SK-N-SH (cell line): ENCODE measurements around the gene FAM181A. TPM values are rescaled to one million over a fixed set of nuclear protein-coding genes. Genes with fewer than 3 reads are reported as not detected.

Experiments used
- CTCF ChIA-PET: fragments of 300-600, 350-600 bp; formaldehyde crosslinking; extraction: SDS; loops from one replicate; lab custom pipeline; 2021; lab: Yijun Ruan, JAX
- POLR2A ChIA-PET: fragments of 350-600 bp; sonication (Branson Sonifier 250); formaldehyde crosslinking; extraction: SDS; loops from one replicate; lab custom pipeline; 2020; ENCODE audit warnings: antibody characterized with exemption, inconsistent platforms; lab: Yijun Ruan, JAX
- DNase-seq: peaks from one replicate; pipeline ENCODE4 v3.0.0; 2012
- H2AFZ ChIP-seq: fragments of 200-600 bp; sonication (generic); 2 replicates; pipeline ENCODE4 v1.8.1; 2016; ENCODE audit warnings: antibody characterized with exemption, mild to moderate bottlenecking, low read depth
- H3F3A ChIP-seq: fragments of 200-600 bp; sonication (generic); replicated peaks from 2 replicates; pipeline ENCODE3; 2016; ENCODE audit warnings: antibody characterized with exemption, mild to moderate bottlenecking; ENCODE audit not compliant: insufficient read depth
- H3K27ac ChIP-seq, 2 experiments: fragments of 200-500 bp in 1 of 2; fragments of 200-600 bp in 1 of 2; sonication (Bioruptor generic) in 1 of 2; sonication (generic), shearing (Covaris generic) in 1 of 2; 2 replicates each; pipeline versions ENCODE4 v1.5.1 to v1.6.1; 2014 to 2016; ENCODE audit warnings: low read depth in 2 of 2, inconsistent platforms in 1 of 2, low read length in 1 of 2, mild to moderate bottlenecking in 1 of 2, mixed read lengths in 1 of 2
- H3K27me3 ChIP-seq: fragments of 200-600 bp; sonication (generic), shearing (Covaris generic); 2 replicates; pipeline ENCODE4 v1.6.1; 2016; ENCODE audit warnings: mixed run types; ENCODE audit not compliant: insufficient read depth
- H3K36me3 ChIP-seq, 2 experiments: fragments of 200-500 bp in 1 of 2; fragments of 200-600 bp in 1 of 2; sonication (Bioruptor generic) in 1 of 2; sonication (generic) in 1 of 2; replicated peaks in 1 of 2; 2 replicates each; pipeline versions ENCODE3 to v1.5.1; 2014 to 2016; ENCODE audit warnings: low read length in 1 of 2, mild to moderate bottlenecking in 1 of 2; ENCODE audit not compliant: insufficient read depth in 2 of 2, control insufficient read depth in 1 of 2
- H3K4me1 ChIP-seq, 2 experiments: fragments of 200-500 bp in 1 of 2; fragments of 200-600 bp in 1 of 2; sonication (Bioruptor generic) in 1 of 2; sonication (generic), shearing (Covaris generic) in 1 of 2; 2 replicates each; pipeline versions ENCODE4 v1.5.1 to v1.6.1; 2014 to 2016; ENCODE audit warnings: low read depth in 1 of 2, low read length in 1 of 2, mixed run types in 1 of 2; ENCODE audit not compliant: insufficient read depth in 2 of 2, control insufficient read depth in 1 of 2
- H3K4me2 ChIP-seq: fragments of 200-600 bp; sonication (generic), shearing (Covaris generic); 2 replicates; pipeline ENCODE4 v1.6.1; 2017; ENCODE audit warnings: mixed run types
- H3K4me3 ChIP-seq, 2 experiments: fragments of 200-500 bp in 1 of 2; fragments of 200-600 bp in 1 of 2; sonication (Bioruptor generic) in 1 of 2; sonication (generic), shearing (Covaris generic) in 1 of 2; 2 replicates each; pipeline versions ENCODE4 v1.5.1 to v1.8.1; 2014 to 2016; ENCODE audit warnings: low read depth in 2 of 2, inconsistent platforms in 1 of 2, low read length in 1 of 2, mild to moderate bottlenecking in 1 of 2, mixed read lengths in 1 of 2, moderate library complexity in 1 of 2
- H3K79me2 ChIP-seq: fragments of 200-600 bp; sonication (generic); 2 replicates; pipeline ENCODE4 v1.8.1; 2017; ENCODE audit warnings: mild to moderate bottlenecking; ENCODE audit not compliant: insufficient read depth
- H3K9ac ChIP-seq: fragments of 200-600 bp; sonication (generic); 2 replicates; pipeline ENCODE4 v1.6.1; 2017; ENCODE audit warnings: mixed run types
- H3K9me2 ChIP-seq: fragments of 200-600 bp; sonication (generic); 2 replicates; pipeline ENCODE4 v1.6.1; 2017; ENCODE audit warnings: mixed run types
- H3K9me3 ChIP-seq: fragments of 200-600 bp; sonication (generic); 2 replicates; pipeline ENCODE4 v1.6.1; 2017; ENCODE audit warnings: mixed run types, mild to moderate bottlenecking, moderate library complexity
- H4K20me1 ChIP-seq: fragments of 200-600 bp; sonication (generic); 2 replicates; pipeline ENCODE4 v1.6.1; 2017; ENCODE audit warnings: mild to moderate bottlenecking, mixed run types; ENCODE audit not compliant: insufficient read depth
- CHD2 ChIP-seq: fragments of 150-350 bp; IDR thresholded peaks from 2 replicates; pipeline ENCODE4 v1.6.1; 2018; ENCODE audit warnings: low read length; ENCODE audit not compliant: partially characterized antibody
- ELF1 ChIP-seq: IDR thresholded peaks from 2 replicates; pipeline ENCODE4 v1.4.0; 2012
- EP300 ChIP-seq, 2 experiments: IDR thresholded peaks; 2 replicates each; pipeline versions ENCODE4 v1.4.0 to v1.6.1; 2012; ENCODE audit warnings: borderline replicate concordance in 1 of 2, low read depth in 1 of 2, low read length in 1 of 2
- EZH2phosphoT487 ChIP-seq: fragments of 200-600 bp; sonication (generic); IDR thresholded peaks from 2 replicates; pipeline ENCODE4 v1.6.1; 2017; ENCODE audit warnings: low read depth, mixed run types, mild to moderate bottlenecking, antibody characterized with exemption, moderate library complexity, borderline replicate concordance
- FOSL2 ChIP-seq: IDR thresholded peaks from 2 replicates; pipeline ENCODE4 v1.4.0; 2012; ENCODE audit warnings: low read depth, mild to moderate bottlenecking, moderate library complexity, borderline replicate concordance
- FOXM1 ChIP-seq: IDR thresholded peaks from 2 replicates; pipeline ENCODE4 v1.4.0; 2012; ENCODE audit warnings: low read depth, mild to moderate bottlenecking
- GATA2 ChIP-seq: sonication (generic); formaldehyde crosslinking; IDR thresholded peaks from 2 replicates; pipeline ENCODE4 v1.5.0; 2020; ENCODE audit warnings: mild to moderate bottlenecking, missing genetic modification reagents
- NFIC ChIP-seq: IDR thresholded peaks from 2 replicates; pipeline ENCODE4 v1.4.0; 2012; ENCODE audit warnings: borderline replicate concordance
- SIN3A ChIP-seq: IDR thresholded peaks from 2 replicates; pipeline ENCODE4 v1.6.1; 2012; ENCODE audit warnings: low read depth, mild to moderate bottlenecking, low read length, moderate library complexity, borderline replicate concordance
- SMC3 ChIP-seq: IDR thresholded peaks from 2 replicates; pipeline ENCODE4 v1.6.1; 2012; ENCODE audit warnings: low read depth, low read length, improper control_type of control experiment
- TAF1 ChIP-seq: IDR thresholded peaks from 2 replicates; pipeline ENCODE4 v1.6.1; 2012; ENCODE audit warnings: low read depth, mild to moderate bottlenecking, low read length, moderate library complexity, borderline replicate concordance
- TCF12 ChIP-seq: IDR thresholded peaks from 2 replicates; pipeline ENCODE4 v1.4.0; 2012
- WGBS: methylation state at CpG from one replicate; pipeline ENCODE4 v1.1.6; 2017; ENCODE audit warnings: low lambda C conversion rate; 5-methylcytosine and 5-hydroxymethylcytosine counted together
- polyA plus RNA-seq, 3 experiments: library from polyadenylated mRNA; depleted of rRNA; stranded (reverse); fragments of >200 nt; gene quantifications; 2 replicates each; pipeline ENCODE4 v1.2.3, GENCODE V29; 2012
- TF ChIP-seq, protein P1 (sequence below): fragments of 150-350 bp; IDR thresholded peaks from 2 replicates; pipeline ENCODE4 v1.6.1; 2017; ENCODE audit warnings: antibody characterized with exemption, low read length, low read depth, borderline replicate concordance
- TF ChIP-seq, protein P2 (sequence below): IDR thresholded peaks from 2 replicates; pipeline ENCODE4; 2012
- TF ChIP-seq, protein P3 (sequence below): fragments of 200-600 bp; sonication (generic); IDR thresholded peaks from 2 replicates; pipeline ENCODE4 v1.6.1; 2017; ENCODE audit warnings: antibody characterized with exemption, mild to moderate bottlenecking, moderate library complexity
- TF ChIP-seq, protein P4 (sequence below): IDR thresholded peaks from 2 replicates; pipeline ENCODE4 v1.4.0; 2012; ENCODE audit warnings: low read depth

The FAM181A gene
- polyA plus RNA-seq, 1 of the 3 experiments (the other 2 are of a cell fraction) = not detected

DNA sequence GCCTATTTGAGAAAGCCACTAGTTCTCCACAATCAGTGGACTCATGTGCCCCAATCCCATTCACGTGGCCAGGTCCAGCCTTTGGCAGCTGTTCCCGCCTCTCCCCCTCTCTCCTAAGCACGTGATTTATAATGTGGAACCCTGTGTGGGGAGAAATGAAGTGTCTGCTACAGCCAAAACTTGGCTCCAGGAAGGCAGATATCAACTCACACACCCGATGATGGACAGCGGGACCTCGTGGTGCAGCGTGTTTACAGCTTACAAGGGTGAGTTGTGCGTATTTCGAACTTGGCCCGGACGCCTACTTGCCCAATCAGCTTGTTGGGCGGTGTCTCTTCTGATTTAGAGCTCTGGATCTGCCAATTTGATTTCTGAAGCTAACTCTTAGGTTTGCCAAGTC lies 38.1 kb upstream of the FAM181A start:
- H3K27me3 ChIP-seq = no peaks in the 10 kb centered on the region
- H3K4me3 ChIP-seq = no peak overlapping the region
- TF ChIP-seq FOSL2 (no peak), GATA2 (CRISPR knock-in tag) (no peak), EP300 (IDR thresholded peaks at IDR 0.05; ENCODE audit: borderline replicate concordance in 1 of 2, low read depth in 1 of 2, low read length in 1 of 2) (no peak), CHD2 (no peak), EZH2phosphoT487 (no peak), SMC3 (no peak), NFIC (no peak), FOXM1 (no peak), ELF1 (no peak), SIN3A (no peak), TAF1 (no peak), TCF12 (no peak)
- TF ChIP-seq, protein P1, sequence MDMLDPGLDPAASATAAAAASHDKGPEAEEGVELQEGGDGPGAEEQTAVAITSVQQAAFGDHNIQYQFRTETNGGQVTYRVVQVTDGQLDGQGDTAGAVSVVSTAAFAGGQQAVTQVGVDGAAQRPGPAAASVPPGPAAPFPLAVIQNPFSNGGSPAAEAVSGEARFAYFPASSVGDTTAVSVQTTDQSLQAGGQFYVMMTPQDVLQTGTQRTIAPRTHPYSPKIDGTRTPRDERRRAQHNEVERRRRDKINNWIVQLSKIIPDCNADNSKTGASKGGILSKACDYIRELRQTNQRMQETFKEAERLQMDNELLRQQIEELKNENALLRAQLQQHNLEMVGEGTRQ = no peak
- TF ChIP-seq, protein P2, sequence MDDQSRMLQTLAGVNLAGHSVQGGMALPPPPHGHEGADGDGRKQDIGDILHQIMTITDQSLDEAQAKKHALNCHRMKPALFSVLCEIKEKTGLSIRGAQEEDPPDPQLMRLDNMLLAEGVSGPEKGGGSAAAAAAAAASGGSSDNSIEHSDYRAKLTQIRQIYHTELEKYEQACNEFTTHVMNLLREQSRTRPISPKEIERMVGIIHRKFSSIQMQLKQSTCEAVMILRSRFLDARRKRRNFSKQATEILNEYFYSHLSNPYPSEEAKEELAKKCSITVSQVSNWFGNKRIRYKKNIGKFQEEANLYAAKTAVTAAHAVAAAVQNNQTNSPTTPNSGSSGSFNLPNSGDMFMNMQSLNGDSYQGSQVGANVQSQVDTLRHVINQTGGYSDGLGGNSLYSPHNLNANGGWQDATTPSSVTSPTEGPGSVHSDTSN = no peak
- TF ChIP-seq, protein P3, sequence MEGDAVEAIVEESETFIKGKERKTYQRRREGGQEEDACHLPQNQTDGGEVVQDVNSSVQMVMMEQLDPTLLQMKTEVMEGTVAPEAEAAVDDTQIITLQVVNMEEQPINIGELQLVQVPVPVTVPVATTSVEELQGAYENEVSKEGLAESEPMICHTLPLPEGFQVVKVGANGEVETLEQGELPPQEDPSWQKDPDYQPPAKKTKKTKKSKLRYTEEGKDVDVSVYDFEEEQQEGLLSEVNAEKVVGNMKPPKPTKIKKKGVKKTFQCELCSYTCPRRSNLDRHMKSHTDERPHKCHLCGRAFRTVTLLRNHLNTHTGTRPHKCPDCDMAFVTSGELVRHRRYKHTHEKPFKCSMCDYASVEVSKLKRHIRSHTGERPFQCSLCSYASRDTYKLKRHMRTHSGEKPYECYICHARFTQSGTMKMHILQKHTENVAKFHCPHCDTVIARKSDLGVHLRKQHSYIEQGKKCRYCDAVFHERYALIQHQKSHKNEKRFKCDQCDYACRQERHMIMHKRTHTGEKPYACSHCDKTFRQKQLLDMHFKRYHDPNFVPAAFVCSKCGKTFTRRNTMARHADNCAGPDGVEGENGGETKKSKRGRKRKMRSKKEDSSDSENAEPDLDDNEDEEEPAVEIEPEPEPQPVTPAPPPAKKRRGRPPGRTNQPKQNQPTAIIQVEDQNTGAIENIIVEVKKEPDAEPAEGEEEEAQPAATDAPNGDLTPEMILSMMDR = no peak
- TF ChIP-seq, protein P4, sequence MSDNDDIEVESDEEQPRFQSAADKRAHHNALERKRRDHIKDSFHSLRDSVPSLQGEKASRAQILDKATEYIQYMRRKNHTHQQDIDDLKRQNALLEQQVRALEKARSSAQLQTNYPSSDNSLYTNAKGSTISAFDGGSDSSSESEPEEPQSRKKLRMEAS = no peak
- no peak overlapping the region for H2AFZ ChIP-seq
- H3K9me3 ChIP-seq = no peaks in the 10 kb centered on the region
- no peak for DNase-seq
- H3F3A ChIP-seq = no peaks in the 10 kb centered on the region
- H3K36me3 ChIP-seq = no peaks in the 10 kb centered on the region
- WGBS = 31% methylated on average over 8 of the region's 12 CpGs
- H3K4me1 ChIP-seq = peaks cover 0 to 33% of the 10 kb centered on the region in 2 experiments; a peak in 2 of 4 replicates
- H3K4me2 ChIP-seq = no peak overlapping the region
- no peaks in the 10 kb centered on the region for H3K9me2 ChIP-seq
- no peak overlapping the region for H3K27ac ChIP-seq
- H4K20me1 ChIP-seq = no peaks in the 10 kb centered on the region
- no peak overlapping the region for H3K9ac ChIP-seq
- POLR2A ChIA-PET = no interaction called here
- CTCF ChIA-PET = interaction anchor here (1.8 to 22.1 kb wide), 3 partner anchors 14 to 235 kb away, joined by 7 to 349 read pairs (median 10); partner anchors contain the start of gene PRIMA1
- no peaks in the 10 kb centered on the region for H3K79me2 ChIP-seq
